GM12878 (cell line): Measurements from ENCODE around the gene AP5Z1. TPM values are rescaled to one million over a fixed set of nuclear protein-coding genes. Genes with fewer than 3 reads are reported as not detected.

ENCODE experiments used
- CBFB ChIP-seq: IDR thresholded peaks from 2 replicates; pipeline ENCODE4 v1.6.1; 2016; ENCODE audit warnings: antibody characterized with exemption, low read depth
- DPF2 ChIP-seq: fragments of 450-650 bp; IDR thresholded peaks from 2 replicates; pipeline ENCODE4 v1.6.1; 2017; ENCODE audit warnings: mild to moderate bottlenecking
- EP300 ChIP-seq, 2 experiments: fragments of 150-350 bp in 1 of 2; IDR thresholded peaks; 2 replicates each; pipeline ENCODE4 v1.6.1; 2011 to 2012; ENCODE audit warnings: low read depth in 2 of 2, low read length in 2 of 2, borderline replicate concordance in 1 of 2, improper control_type of control experiment in 1 of 2, inconsistent platforms in 1 of 2; ENCODE audit not compliant: control insufficient read depth in 1 of 2
- SREBF2 ChIP-seq: IDR thresholded peaks from 2 replicates; pipeline ENCODE4 v1.6.1; 2012; ENCODE audit warnings: mild to moderate bottlenecking, low read length
- SRF ChIP-seq, 2 experiments: IDR thresholded peaks; 2 replicates each; pipeline ENCODE4 v1.6.1; 2011; ENCODE audit warnings: low read depth in 2 of 2, low read length in 2 of 2, mild to moderate bottlenecking in 1 of 2, moderate library complexity in 1 of 2
- polyA plus RNA-seq, 11 experiments: library from polyadenylated mRNA; depleted of rRNA in 4 of 11; unstranded in 6 of 11; stranded (reverse) in 5 of 11; fragments of >200 nt; fragmentation: Nextera tagmentation in 4 of 11; fragmentation: Illumina TruSeq in 1 of 11; extraction: Ambion mirVana in 4 of 11; extraction: Trizol in 1 of 11; gene quantifications; 1 replicate in 1 of 11; 2 replicates in 10 of 11; pipeline versions ENCODE4 v1.2.1 to v1.2.3, GENCODE V29; 2011 to 2016; ENCODE audit warnings: inconsistent platforms in 2 of 11, missing spikeins in 2 of 11, low read depth in 1 of 11
- total RNA-seq, 4 experiments: library from RNA; depleted of rRNA in 3 of 4; stranded (reverse); fragments of >200 nt in 3 of 4; fragmentation: Illumina TruSeq in 1 of 4; extraction: Trizol in 1 of 4; gene quantifications; 2 replicates each; pipeline versions ENCODE4 v1.2.1 to v1.2.3, GENCODE V29; 2013 to 2021
- TF ChIP-seq, protein P1 (sequence below): fragments of 450-650 bp; formaldehyde crosslinking; IDR thresholded peaks from 2 replicates; pipeline ENCODE4 v1.4.0; 2020; ENCODE audit warnings: mild to moderate bottlenecking, moderate library complexity
- TF ChIP-seq, protein P2 (sequence below): fragments of 150-350 bp; IDR thresholded peaks from 2 replicates; pipeline ENCODE4 v1.6.1; 2016; ENCODE audit warnings: low read depth, low read length

Gene AP5Z1
- total and polyA plus RNA-seq, 10 of the 15 experiments (the other 5 are each of a cell fraction or from before 2014, with no cell fraction given) = 0.37 to 43.4 (median 19.4) TPM

- TF ChIP-seq, protein P1, sequence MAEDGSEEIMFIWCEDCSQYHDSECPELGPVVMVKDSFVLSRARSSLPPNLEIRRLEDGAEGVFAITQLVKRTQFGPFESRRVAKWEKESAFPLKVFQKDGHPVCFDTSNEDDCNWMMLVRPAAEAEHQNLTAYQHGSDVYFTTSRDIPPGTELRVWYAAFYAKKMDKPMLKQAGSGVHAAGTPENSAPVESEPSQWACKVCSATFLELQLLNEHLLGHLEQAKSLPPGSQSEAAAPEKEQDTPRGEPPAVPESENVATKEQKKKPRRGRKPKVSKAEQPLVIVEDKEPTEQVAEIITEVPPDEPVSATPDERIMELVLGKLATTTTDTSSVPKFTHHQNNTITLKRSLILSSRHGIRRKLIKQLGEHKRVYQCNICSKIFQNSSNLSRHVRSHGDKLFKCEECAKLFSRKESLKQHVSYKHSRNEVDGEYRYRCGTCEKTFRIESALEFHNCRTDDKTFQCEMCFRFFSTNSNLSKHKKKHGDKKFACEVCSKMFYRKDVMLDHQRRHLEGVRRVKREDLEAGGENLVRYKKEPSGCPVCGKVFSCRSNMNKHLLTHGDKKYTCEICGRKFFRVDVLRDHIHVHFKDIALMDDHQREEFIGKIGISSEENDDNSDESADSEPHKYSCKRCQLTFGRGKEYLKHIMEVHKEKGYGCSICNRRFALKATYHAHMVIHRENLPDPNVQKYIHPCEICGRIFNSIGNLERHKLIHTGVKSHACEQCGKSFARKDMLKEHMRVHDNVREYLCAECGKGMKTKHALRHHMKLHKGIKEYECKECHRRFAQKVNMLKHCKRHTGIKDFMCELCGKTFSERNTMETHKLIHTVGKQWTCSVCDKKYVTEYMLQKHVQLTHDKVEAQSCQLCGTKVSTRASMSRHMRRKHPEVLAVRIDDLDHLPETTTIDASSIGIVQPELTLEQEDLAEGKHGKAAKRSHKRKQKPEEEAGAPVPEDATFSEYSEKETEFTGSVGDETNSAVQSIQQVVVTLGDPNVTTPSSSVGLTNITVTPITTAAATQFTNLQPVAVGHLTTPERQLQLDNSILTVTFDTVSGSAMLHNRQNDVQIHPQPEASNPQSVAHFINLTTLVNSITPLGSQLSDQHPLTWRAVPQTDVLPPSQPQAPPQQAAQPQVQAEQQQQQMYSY (CRISPR knock-in tag) = no peak
- TF ChIP-seq, protein P2, sequence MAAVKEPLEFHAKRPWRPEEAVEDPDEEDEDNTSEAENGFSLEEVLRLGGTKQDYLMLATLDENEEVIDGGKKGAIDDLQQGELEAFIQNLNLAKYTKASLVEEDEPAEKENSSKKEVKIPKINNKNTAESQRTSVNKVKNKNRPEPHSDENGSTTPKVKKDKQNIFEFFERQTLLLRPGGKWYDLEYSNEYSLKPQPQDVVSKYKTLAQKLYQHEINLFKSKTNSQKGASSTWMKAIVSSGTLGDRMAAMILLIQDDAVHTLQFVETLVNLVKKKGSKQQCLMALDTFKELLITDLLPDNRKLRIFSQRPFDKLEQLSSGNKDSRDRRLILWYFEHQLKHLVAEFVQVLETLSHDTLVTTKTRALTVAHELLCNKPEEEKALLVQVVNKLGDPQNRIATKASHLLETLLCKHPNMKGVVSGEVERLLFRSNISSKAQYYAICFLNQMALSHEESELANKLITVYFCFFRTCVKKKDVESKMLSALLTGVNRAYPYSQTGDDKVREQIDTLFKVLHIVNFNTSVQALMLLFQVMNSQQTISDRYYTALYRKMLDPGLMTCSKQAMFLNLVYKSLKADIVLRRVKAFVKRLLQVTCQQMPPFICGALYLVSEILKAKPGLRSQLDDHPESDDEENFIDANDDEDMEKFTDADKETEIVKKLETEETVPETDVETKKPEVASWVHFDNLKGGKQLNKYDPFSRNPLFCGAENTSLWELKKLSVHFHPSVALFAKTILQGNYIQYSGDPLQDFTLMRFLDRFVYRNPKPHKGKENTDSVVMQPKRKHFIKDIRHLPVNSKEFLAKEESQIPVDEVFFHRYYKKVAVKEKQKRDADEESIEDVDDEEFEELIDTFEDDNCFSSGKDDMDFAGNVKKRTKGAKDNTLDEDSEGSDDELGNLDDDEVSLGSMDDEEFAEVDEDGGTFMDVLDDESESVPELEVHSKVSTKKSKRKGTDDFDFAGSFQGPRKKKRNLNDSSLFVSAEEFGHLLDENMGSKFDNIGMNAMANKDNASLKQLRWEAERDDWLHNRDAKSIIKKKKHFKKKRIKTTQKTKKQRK = no peak
- TF ChIP-seq SREBF2 (no peak), SRF (IDR thresholded peaks at IDR 0.05; ENCODE audit: low read depth in 2 of 2, low read length in 2 of 2) (no peak), DPF2 (no peak), CBFB (no peak), EP300 (IDR thresholded peaks at IDR 0.05; ENCODE audit: borderline replicate concordance in 1 of 2, control insufficient read depth in 1 of 2, low read depth in 2 of 2, low read length in 2 of 2) (no peak)
These were observed 33.3 kb upstream of the AP5Z1 start (continued) for GRCh38 chr7:4742051-4742573.
